GM19099 (cell line): ENCODE results near the gene PRELP.

ENCODE experiments used
- POLR2A ChIP-seq: IDR thresholded peaks from 3 replicates; pipeline ENCODE4 v1.6.1; 2011; ENCODE audit warnings: low read depth; ENCODE audit not compliant: insufficient read length; ENCODE audit errors: extremely low read depth

The PRELP gene

GRCh38 chr1:203450001-203450400, 25.6 kb upstream of the PRELP start:
- no peak for TF ChIP-seq POLR2A

DNA sequence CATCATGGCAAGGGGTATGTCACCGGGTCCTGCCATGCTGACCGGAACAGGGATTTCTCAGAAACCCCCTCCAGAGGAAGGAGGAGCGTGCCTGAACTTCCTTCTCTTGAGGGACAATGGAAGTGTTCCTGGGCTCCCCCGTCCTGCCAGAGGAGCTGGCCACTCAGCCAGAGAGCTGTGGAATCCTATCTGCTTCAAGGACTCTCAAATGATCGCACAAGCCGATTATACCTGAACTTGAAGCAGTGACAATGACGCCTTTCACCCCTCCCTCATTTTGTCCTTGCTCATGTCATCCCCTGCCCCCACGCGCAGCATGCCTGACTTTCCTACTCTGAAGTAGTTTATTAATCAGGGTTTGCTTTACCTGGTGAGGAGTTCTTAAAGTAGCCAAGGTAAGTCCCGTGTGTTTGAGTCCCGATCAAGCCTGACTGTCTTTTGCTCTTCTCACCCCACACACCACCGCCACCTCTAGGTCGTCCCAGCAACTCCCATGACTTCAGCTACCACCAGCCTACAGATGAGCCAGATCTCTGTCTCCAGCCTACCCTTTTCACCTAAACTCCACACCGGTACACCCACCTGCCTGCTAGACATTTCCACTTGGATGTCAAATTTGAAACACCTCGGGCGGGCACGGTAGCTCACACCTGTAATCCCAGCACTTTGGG, 25.0 kb upstream of the PRELP start:
- TF ChIP-seq POLR2A = no peak

DNA sequence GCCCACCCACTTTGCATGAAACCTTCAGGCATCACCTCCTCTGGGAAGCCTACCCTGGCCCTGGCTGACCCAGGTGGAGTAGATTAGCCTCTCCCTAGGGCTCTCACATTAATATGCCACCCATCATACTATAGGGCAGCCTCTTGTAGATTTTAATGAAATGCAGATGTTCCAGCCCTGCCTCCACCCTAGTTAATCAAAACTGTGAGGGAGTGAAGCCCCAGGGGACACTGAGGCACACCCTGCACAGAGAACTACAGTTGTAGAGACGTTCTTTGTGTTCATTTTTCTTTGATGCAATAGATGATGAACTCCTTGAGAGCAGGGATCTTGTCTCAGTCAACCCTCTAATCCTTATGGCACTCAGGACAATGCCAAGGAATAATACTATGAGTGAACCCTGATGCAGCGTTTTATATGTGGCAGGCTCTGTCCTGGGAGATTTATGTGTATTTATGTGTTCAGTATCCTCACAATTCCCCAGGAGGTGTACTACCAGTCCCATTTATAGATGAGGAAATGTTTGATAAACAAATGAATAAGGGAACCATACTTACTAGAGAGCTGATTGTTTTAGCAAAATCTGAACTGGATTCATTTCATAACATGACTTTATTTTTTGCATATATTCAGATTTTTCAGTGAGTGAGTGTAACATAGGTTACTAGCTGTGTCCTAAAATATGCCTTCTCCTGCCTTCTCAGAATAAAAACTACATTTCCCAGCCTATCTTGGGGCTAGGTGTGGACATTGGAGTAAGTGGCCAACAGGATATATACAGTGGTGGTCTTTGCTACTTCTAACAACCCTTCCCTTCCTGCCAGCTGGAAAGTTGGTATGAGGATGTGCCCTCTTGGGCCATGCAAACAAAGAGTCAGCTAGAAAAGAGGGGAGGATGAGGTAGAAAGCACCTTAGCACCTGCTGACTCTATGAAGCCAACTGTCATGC, 23.5 kb upstream of the PRELP start:
- TF ChIP-seq POLR2A = no peak

DNA sequence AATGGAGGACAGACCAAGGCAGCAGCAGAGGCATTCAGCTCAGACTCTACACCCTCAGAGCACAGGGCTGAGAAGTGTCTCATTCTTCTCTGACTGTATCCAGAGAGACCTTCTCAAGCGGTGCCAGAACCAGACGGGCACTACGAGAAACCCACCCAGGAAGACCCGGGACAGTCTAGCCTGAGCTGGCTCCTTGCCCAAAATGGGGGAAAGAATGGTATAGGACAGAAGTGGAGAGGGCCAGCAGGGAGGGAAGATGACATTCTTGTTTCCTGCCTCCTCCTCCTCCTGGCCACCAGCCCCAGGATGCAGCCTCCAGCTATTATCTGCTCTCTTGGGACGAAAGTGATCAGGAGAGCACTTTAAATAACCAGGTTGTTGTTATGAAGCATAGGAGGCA, 22.6 kb upstream of the PRELP start:
- no peak for TF ChIP-seq POLR2A

DNA sequence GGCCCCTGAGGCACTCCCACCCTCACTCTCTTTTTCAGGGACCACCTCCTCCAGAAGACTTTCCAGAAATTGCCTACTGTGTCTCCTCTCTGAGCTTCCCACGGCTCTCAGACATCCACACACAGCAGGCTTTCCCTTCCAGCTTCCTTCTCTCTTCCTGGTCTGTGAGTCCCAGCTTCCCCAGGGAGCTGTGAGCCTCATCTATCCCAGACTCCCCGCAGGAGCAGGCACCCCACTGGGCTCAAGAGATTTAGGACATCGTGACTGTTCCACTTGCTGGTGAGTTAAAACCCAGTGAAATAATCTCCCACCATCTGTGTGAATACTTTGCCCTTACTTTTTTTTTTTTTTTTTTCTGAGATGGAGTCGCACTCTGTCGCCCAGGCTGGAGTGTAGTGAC, 22.0 kb upstream of the PRELP start:
- TF ChIP-seq POLR2A = no peak

- TF ChIP-seq POLR2A = no peak
Observed at GRCh38 chr1:203454986-203455471, 20.6 kb upstream of the PRELP start.

DNA sequence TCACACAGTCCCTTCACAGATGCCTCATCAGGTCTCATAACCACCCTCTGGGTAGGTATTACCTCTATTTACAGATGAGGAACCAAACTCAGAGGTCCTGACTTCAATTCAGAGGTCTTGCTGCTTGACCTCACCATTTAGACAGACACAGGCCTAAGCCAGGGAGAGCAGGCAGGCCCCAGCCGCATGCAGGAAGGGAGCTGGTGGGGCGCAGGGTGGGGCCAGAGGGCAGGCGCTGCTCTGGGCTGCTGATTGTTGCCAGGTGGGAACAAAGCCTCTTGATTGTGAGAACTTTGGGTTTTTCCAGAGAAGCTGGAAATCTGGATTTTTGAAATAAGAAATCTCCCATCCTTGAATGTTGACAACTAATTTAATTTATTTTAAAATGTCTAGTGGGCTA, 19.9 kb upstream of the PRELP start:
- TF ChIP-seq POLR2A = no peak

- TF ChIP-seq POLR2A = no peak
Observed at GRCh38 chr1:203456577-203456976, 19.0 kb upstream of the PRELP start.

GRCh38 chr1:203458078-203458477, 17.5 kb upstream of the PRELP start:
- no peak for TF ChIP-seq POLR2A

- no peak for TF ChIP-seq POLR2A
Observed at GRCh38 chr1:203459671-203460201, 15.9 kb upstream of the PRELP start.

- TF ChIP-seq POLR2A = no peak
Observed at GRCh38 chr1:203461717-203462116, 13.9 kb upstream of the PRELP start.

DNA sequence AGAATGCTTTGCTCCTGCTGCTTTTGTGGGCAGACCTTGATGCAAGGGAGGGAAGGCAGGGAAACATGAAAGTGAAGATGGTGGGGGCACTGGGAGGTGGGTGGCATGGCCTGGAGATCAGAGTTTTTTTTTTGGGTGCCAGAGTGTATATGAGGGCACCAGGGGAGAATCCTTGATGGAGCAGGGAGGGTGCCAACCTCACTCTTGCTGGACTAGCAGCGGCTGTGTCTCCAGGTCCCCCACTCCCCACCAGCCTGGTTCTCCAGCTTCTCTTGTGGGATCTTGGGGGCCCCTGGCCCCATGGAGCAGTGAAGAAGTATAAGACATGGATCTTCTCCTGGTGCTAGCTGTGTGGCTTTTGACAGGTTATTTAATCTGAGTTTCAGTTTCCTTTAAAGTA, 13.5 kb upstream of the PRELP start:
- TF ChIP-seq POLR2A = no peak

DNA sequence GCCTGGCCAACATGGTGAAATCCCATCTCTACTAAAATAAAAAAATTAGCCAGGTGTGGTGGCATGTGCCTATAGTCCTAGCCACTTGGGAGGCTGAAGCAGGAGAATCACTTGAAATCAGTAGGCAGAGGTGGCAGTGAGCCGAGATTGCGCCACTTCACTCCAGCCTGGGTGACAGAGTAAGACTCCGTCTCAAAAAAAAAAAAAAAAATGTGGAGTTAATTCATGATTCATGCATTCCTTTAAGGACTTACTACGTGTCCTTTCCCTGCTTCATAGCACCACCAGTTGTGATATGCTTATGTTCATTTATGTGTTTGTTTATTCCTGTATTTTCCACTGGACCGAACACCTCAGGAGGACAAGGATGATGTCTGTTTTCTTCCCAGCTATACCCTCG, 12.7 kb upstream of the PRELP start:
- TF ChIP-seq POLR2A = no peak

DNA sequence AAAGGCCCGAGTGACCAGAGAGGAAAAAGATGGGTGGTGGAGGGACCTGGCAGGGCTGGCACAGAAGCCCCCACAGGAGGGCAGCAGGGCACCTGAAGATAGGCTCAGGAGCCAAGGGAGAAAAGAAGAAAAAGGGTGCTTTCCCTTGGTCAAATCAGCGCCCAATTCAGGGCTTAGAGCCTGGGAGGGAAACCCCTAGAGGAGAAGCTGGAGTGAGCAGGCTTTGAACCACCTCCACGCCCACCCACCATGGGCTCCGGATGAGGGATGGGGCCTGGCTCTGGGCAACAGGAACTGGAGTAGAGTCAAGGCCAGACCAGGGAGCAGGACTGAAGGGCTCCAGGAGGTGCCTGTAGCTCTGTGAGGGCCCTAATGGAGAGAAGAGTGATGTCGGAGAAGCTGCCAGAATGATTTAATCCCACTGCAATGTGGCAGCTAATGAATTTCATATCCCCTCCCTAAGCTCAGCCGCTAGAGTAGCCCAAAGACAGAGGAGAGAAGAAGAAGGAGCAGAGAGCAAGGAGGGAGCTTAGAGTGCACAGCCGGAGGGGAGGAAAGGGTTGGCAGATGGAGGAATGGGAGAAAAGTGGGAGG, 12.0 kb upstream of the PRELP start:
- TF ChIP-seq POLR2A = no peak

- no peak for TF ChIP-seq POLR2A
Observed at GRCh38 chr1:203464226-203464625, 11.4 kb upstream of the PRELP start.
